ENCODE data around the gene LSS. TPM values are rescaled to one million over a fixed set of nuclear protein-coding genes. Genes with fewer than 3 reads are reported as not detected.

Gene LSS
- polyA plus RNA-seq, 1 donor from 2014 or later = 101 TPM

DNA sequence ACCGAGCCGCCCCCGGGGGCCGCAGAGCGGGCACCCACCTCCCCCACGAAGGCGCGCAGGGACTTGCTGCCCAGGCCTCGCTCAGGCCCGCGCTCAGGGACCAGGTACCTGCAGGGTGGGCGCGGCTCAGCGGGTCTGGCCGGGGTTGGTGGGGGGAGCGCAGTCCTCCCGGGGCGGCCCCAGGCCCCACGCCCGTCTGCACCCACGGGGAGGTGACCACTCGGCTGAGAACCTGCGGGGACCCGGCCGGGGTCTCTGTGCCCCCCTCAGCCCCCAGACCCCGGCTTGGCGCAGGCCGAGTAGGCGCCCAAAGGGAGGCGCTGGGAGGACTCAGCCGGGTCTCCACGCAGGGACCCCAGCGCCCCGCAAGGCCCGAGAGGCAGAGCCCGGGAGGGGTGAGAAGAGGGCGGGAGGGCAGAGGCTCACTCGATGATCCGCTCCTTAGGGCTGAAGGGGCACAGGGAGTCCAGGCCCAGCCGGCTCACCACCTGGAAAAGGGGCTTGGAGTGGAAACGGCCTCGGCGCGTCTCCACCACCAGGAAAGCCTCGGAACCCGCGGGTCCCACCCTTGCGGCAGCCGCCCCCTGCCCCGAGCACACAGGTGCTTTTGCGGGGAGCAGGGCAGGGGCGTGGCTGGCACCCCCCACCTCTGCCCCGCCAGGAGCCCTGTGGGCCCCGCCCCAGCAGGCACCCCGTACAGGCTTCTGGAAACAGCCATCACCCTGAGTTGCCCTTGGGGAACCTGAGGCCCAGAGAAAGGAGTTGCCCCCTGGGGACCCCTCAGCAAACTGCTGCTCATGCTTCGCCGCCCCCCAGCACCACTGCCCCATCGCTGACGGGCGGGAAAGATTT lies 82.5 kb downstream of the LSS start:
- Histone ChIP-seq H3K27me3 (ENCODE audit: insufficient read depth, low read depth, low read length) (peaks cover 14% of the 10 kb centered on the region), H3K9ac (ENCODE audit: low read length) (no peak overlapping the region), H3K4me3 (ENCODE audit: low read length) (no peak overlapping the region), H3K9me3 (ENCODE audit: low read length) (no peaks in the 10 kb centered on the region), H3K36me3 (ENCODE audit: insufficient read depth, low read length) (no peaks in the 10 kb centered on the region), H3K79me2 (replicated peaks; ENCODE audit: insufficient read depth, low read length) (no peaks in the 10 kb centered on the region), H3K9me2 (ENCODE audit: insufficient read depth, low read length) (no peaks in the 10 kb centered on the region), H2AFZ (ENCODE audit: low read depth, low read length) (no peak overlapping the region), H4K20me1 (ENCODE audit: insufficient read depth) (no peaks in the 10 kb centered on the region), H3K27ac (ENCODE audit: low read length) (no peak overlapping the region), H3F3A (ENCODE audit: insufficient read depth, low read length, poor library complexity, severe bottlenecking) (no peaks in the 10 kb centered on the region), H3K4me2 (ENCODE audit: low read length) (no peak overlapping the region)
- TF ChIP-seq RAD21 (conservative IDR thresholded peaks at IDR 0.05) = no peak
- no peak for TF ChIP-seq EP300 (conservative IDR thresholded peaks at IDR 0.05; ENCODE audit: poor library complexity, severe bottlenecking)
- TF ChIP-seq MXI1 (conservative IDR thresholded peaks at IDR 0.05; ENCODE audit: poor library complexity, severe bottlenecking) = no peak
- no peak for TF ChIP-seq SMC3 (conservative IDR thresholded peaks at IDR 0.05; ENCODE audit: poor library complexity)
- TF ChIP-seq POLR2AphosphoS5 (IDR thresholded peaks at IDR 0.05) = no peak
- TF ChIP-seq, protein P1, sequence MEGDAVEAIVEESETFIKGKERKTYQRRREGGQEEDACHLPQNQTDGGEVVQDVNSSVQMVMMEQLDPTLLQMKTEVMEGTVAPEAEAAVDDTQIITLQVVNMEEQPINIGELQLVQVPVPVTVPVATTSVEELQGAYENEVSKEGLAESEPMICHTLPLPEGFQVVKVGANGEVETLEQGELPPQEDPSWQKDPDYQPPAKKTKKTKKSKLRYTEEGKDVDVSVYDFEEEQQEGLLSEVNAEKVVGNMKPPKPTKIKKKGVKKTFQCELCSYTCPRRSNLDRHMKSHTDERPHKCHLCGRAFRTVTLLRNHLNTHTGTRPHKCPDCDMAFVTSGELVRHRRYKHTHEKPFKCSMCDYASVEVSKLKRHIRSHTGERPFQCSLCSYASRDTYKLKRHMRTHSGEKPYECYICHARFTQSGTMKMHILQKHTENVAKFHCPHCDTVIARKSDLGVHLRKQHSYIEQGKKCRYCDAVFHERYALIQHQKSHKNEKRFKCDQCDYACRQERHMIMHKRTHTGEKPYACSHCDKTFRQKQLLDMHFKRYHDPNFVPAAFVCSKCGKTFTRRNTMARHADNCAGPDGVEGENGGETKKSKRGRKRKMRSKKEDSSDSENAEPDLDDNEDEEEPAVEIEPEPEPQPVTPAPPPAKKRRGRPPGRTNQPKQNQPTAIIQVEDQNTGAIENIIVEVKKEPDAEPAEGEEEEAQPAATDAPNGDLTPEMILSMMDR (IDR thresholded peaks at IDR 0.05; ENCODE audit: poor library complexity, severe bottlenecking) = no peak
- TF ChIP-seq TAF1 (IDR thresholded peaks at IDR 0.05; ENCODE audit: low read depth) = no peak

DNA sequence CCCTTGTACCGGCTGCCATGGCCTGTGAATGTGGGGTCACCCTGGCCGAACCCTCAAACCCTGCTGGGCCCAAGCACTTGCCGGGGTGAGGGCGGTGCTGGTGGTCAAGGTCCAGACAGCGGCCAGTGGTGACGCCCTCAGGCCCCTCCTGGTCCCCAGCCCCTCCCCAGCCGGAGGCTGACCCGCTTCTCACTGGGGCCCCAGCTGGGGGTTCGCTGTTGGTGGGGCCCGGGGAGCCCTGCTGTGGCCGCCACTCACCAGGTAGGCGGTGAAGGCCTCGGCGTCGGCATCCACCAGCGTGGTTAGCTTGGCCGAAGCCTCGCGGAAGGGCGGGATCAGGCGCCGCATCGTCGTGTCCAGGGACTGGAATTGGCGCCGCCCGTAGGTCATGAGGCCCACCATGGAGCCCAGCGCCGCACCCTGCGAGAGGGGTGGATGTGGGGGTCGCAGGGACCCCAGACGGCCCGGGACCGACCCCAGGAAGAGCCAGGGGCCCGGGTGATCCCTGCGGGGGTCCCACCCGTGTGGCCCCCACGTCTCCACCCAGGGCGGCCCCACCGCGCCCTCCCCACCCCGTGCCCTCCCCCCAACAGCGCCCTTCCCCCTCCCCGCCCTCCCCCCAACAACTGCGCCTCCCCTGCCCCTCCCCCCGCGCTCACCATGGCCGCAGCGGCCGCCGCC lies 83.3 kb downstream of the LSS start:
- Histone ChIP-seq H3K9ac (ENCODE audit: low read length) (no peak overlapping the region), H3K27me3 (ENCODE audit: insufficient read depth, low read depth, low read length) (peaks cover 17% of the 10 kb centered on the region), H3K36me3 (ENCODE audit: insufficient read depth, low read length) (no peaks in the 10 kb centered on the region), H3K9me3 (ENCODE audit: low read length) (no peaks in the 10 kb centered on the region), H3K4me2 (ENCODE audit: low read length) (no peak overlapping the region), H3F3A (ENCODE audit: insufficient read depth, low read length, poor library complexity, severe bottlenecking) (no peaks in the 10 kb centered on the region), H3K79me2 (replicated peaks; ENCODE audit: insufficient read depth, low read length) (no peaks in the 10 kb centered on the region), H3K27ac (ENCODE audit: low read length) (no peak overlapping the region), H3K4me3 (ENCODE audit: low read length) (no peak overlapping the region), H3K9me2 (ENCODE audit: insufficient read depth, low read length) (no peaks in the 10 kb centered on the region), H2AFZ (ENCODE audit: low read depth, low read length) (no peak overlapping the region), H4K20me1 (ENCODE audit: insufficient read depth) (no peaks in the 10 kb centered on the region)
- TF ChIP-seq, protein P2, sequence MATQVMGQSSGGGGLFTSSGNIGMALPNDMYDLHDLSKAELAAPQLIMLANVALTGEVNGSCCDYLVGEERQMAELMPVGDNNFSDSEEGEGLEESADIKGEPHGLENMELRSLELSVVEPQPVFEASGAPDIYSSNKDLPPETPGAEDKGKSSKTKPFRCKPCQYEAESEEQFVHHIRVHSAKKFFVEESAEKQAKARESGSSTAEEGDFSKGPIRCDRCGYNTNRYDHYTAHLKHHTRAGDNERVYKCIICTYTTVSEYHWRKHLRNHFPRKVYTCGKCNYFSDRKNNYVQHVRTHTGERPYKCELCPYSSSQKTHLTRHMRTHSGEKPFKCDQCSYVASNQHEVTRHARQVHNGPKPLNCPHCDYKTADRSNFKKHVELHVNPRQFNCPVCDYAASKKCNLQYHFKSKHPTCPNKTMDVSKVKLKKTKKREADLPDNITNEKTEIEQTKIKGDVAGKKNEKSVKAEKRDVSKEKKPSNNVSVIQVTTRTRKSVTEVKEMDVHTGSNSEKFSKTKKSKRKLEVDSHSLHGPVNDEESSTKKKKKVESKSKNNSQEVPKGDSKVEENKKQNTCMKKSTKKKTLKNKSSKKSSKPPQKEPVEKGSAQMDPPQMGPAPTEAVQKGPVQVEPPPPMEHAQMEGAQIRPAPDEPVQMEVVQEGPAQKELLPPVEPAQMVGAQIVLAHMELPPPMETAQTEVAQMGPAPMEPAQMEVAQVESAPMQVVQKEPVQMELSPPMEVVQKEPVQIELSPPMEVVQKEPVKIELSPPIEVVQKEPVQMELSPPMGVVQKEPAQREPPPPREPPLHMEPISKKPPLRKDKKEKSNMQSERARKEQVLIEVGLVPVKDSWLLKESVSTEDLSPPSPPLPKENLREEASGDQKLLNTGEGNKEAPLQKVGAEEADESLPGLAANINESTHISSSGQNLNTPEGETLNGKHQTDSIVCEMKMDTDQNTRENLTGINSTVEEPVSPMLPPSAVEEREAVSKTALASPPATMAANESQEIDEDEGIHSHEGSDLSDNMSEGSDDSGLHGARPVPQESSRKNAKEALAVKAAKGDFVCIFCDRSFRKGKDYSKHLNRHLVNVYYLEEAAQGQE (IDR thresholded peaks at IDR 0.05; ENCODE audit: borderline replicate concordance) = no peak
- no peak for TF ChIP-seq SMC3 (conservative IDR thresholded peaks at IDR 0.05; ENCODE audit: poor library complexity)
- TF ChIP-seq, protein P1 (IDR thresholded peaks at IDR 0.05; ENCODE audit: poor library complexity, severe bottlenecking) = no peak
- TF ChIP-seq MXI1 (conservative IDR thresholded peaks at IDR 0.05; ENCODE audit: poor library complexity, severe bottlenecking) = no peak
- no peak for TF ChIP-seq EP300 (conservative IDR thresholded peaks at IDR 0.05; ENCODE audit: poor library complexity, severe bottlenecking)
- TF ChIP-seq EZH2 (IDR thresholded peaks at IDR 0.05; ENCODE audit: borderline replicate concordance, insufficient read depth, low read length, poor library complexity, severe bottlenecking) = no peak
- TF ChIP-seq POLR2AphosphoS5 (IDR thresholded peaks at IDR 0.05) = no peak
- TF ChIP-seq RAD21 (conservative IDR thresholded peaks at IDR 0.05) = no peak
- no peak for TF ChIP-seq TAF1 (IDR thresholded peaks at IDR 0.05; ENCODE audit: low read depth)

Measured in neural cell (in vitro differentiated cells).